HepG2 (cell line): Measurements from ENCODE around the gene FAM210A. TPM values are rescaled to one million over a fixed set of nuclear protein-coding genes. Genes with fewer than 3 reads are reported as not detected.

Experiments used
- CEBPB ChIP-seq: IDR thresholded peaks from 2 replicates; pipeline ENCODE4 v1.6.1; 2011; ENCODE audit warnings: low read depth, low read length, improper control_type of control experiment, borderline replicate concordance
- CTCF ChIP-seq: sonication (generic); formaldehyde crosslinking; IDR thresholded peaks from 2 replicates; pipeline ENCODE4 v1.5.0; 2020; ENCODE audit warnings: mild to moderate bottlenecking, missing genetic modification reagents, moderate library complexity
- GLMP ChIP-seq: sonication (generic); formaldehyde crosslinking; IDR thresholded peaks from 2 replicates; pipeline ENCODE4 v1.9.0; 2021; ENCODE audit warnings: missing genetic modification reagents, mild to moderate bottlenecking, borderline replicate concordance
- HHEX ChIP-seq: IDR thresholded peaks from 2 replicates; pipeline ENCODE4 v1.6.1; 2016; ENCODE audit warnings: control low read depth
- KLF12 ChIP-seq: sonication (generic); formaldehyde crosslinking; IDR thresholded peaks from 2 replicates; pipeline ENCODE4 v1.4.0; 2020; ENCODE audit warnings: missing genetic modification reagents, borderline replicate concordance
- REL ChIP-seq: sonication (generic); formaldehyde crosslinking; conservative IDR thresholded peaks from 2 replicates; pipeline ENCODE4 v1.8.0; 2022; ENCODE audit warnings: mild to moderate bottlenecking, missing genetic modification reagents, moderate library complexity
- REST ChIP-seq, 2 experiments: IDR thresholded peaks; 2 replicates each; pipeline ENCODE4 v1.6.1; 2011 to 2012; ENCODE audit warnings: low read length in 2 of 2, borderline replicate concordance in 1 of 2, low read depth in 1 of 2, mild to moderate bottlenecking in 1 of 2, moderate library complexity in 1 of 2
- ZNF292 ChIP-seq: sonication (generic); formaldehyde crosslinking; IDR thresholded peaks from 2 replicates; pipeline ENCODE4 v1.8.1; 2022; ENCODE audit warnings: mild to moderate bottlenecking, low read depth, missing genetic modification reagents, borderline replicate concordance
- ZNF589 ChIP-seq: sonication (generic); formaldehyde crosslinking; conservative IDR thresholded peaks from 2 replicates; pipeline ENCODE4 v1.8.0; 2022; ENCODE audit warnings: mild to moderate bottlenecking, moderate library complexity, missing genetic modification reagents
- ZNF597 ChIP-seq: sonication (generic); formaldehyde crosslinking; IDR thresholded peaks from 2 replicates; pipeline ENCODE4 v1.5.0; 2020; ENCODE audit warnings: missing genetic modification reagents
- polyA plus RNA-seq, 8 experiments: library from polyadenylated mRNA; depleted of rRNA in 3 of 8; stranded (reverse) in 7 of 8; unstranded in 1 of 8; fragments of >200 nt; fragmentation: Illumina TruSeq in 4 of 8; extraction: Trizol in 4 of 8; gene quantifications; 2 replicates each; pipeline versions ENCODE4 v1.2.1 to v1.2.3, GENCODE V29; 2011 to 2016; ENCODE audit warnings: low read depth in 4 of 8, missing spikeins in 1 of 8, mixed read lengths in 1 of 8; ENCODE audit not compliant: insufficient read depth in 1 of 8
- total RNA-seq, 5 experiments: library from RNA; depleted of rRNA; stranded (reverse); fragments of >200 nt; fragmentation: Illumina TruSeq; extraction: Trizol; gene quantifications; 2 replicates each; pipeline ENCODE4 v1.2.3, GENCODE V29; 2016; ENCODE audit warnings: low read depth in 1 of 5
- TF ChIP-seq, protein P1 (sequence below): sonication (generic); formaldehyde crosslinking; IDR thresholded peaks from 2 replicates; pipeline ENCODE4 v1.5.1; 2020; ENCODE audit warnings: mild to moderate bottlenecking, missing genetic modification reagents, moderate library complexity
- TF ChIP-seq, protein P2 (sequence below): sonication (generic); formaldehyde crosslinking; IDR thresholded peaks from 2 replicates; pipeline ENCODE4 v1.8.0; 2022; ENCODE audit warnings: missing genetic modification reagents, mild to moderate bottlenecking, moderate library complexity, borderline replicate concordance
- TF ChIP-seq, protein P3 (sequence below): sonication (generic); formaldehyde crosslinking; IDR thresholded peaks from 2 replicates; pipeline ENCODE4 v1.5.1; 2020; ENCODE audit warnings: missing genetic modification reagents, mild to moderate bottlenecking, borderline replicate concordance

The FAM210A gene
- total and polyA plus RNA-seq, 2 of the 13 experiments (the other 11 are each of a cell fraction or from before 2014, with no cell fraction given), result 33.2 to 37.5 TPM

DNA sequence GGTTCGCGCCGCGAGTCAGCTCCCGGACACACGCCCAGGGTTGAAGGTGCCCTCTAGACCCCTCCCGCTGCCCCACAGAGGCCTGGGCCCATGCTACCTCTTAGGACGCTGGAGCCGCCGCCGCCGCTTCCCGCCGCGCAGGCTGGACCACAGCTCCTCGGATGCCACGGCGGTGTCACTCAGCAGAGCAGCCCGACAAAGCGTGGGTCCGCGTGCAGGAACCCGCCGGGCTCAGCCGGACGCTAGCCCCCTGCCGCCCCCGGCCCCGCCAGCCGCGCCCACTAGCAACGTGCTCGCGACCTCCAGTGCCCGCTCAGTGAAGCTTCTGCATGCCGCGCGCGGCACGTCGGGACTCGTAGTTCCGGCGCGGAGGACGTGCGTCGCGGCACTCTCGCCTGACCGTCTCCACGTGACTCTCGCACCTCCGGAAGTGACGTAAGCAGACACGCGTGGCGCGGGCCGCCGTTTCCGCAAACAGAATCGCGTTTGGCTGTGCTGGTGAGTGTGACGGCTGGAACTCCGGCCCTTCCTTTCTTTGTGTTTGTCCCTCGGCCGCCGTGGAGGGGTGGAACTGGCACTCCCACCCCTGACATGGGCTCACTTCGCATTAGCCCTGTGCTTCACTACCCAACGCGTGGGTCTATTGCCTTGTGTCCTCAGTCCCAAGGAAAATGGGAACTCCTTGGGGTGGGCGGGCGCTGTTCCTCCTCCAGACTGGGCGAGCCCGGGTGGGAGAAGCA lies at the start of gene FAM210A, which contains the start of gene RNMT (continued):
- TF ChIP-seq, protein P1, sequence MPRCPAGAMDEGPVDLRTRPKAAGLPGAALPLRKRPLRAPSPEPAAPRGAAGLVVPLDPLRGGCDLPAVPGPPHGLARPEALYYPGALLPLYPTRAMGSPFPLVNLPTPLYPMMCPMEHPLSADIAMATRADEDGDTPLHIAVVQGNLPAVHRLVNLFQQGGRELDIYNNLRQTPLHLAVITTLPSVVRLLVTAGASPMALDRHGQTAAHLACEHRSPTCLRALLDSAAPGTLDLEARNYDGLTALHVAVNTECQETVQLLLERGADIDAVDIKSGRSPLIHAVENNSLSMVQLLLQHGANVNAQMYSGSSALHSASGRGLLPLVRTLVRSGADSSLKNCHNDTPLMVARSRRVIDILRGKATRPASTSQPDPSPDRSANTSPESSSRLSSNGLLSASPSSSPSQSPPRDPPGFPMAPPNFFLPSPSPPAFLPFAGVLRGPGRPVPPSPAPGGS (CRISPR knock-in tag), result peak; percentile 75; the same call in 1 of the 2 replicates
- peak; percentile 71 for TF ChIP-seq ZNF292 (CRISPR knock-in tag)
- TF ChIP-seq ZNF589 (CRISPR knock-in tag), result peak; percentile 57
- 0 out of 2 replicates have a peak, but pooled peaks have one; percentile 18 for TF ChIP-seq ZNF597 (CRISPR knock-in tag)
- no peak for TF ChIP-seq CEBPB
- TF ChIP-seq REST (IDR thresholded peaks at IDR 0.05; ENCODE audit: borderline replicate concordance in 1 of 2, low read depth in 1 of 2, low read length in 2 of 2), result no peak
- TF ChIP-seq, protein P2, sequence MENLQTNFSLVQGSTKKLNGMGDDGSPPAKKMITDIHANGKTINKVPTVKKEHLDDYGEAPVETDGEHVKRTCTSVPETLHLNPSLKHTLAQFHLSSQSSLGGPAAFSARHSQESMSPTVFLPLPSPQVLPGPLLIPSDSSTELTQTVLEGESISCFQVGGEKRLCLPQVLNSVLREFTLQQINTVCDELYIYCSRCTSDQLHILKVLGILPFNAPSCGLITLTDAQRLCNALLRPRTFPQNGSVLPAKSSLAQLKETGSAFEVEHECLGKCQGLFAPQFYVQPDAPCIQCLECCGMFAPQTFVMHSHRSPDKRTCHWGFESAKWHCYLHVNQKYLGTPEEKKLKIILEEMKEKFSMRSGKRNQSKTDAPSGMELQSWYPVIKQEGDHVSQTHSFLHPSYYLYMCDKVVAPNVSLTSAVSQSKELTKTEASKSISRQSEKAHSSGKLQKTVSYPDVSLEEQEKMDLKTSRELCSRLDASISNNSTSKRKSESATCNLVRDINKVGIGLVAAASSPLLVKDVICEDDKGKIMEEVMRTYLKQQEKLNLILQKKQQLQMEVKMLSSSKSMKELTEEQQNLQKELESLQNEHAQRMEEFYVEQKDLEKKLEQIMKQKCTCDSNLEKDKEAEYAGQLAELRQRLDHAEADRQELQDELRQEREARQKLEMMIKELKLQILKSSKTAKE, result peak; percentile 44; the same call in 1 of the 2 replicates
- TF ChIP-seq KLF12 (CRISPR knock-in tag), result peak; percentile 84
- TF ChIP-seq HHEX (CRISPR knock-in tag), result no peak
- 0 out of 2 replicates have a peak, but pooled peaks have one; percentile 16 for TF ChIP-seq REL (CRISPR knock-in tag)
- no peak for TF ChIP-seq GLMP (CRISPR knock-in tag)
- TF ChIP-seq, protein P3, sequence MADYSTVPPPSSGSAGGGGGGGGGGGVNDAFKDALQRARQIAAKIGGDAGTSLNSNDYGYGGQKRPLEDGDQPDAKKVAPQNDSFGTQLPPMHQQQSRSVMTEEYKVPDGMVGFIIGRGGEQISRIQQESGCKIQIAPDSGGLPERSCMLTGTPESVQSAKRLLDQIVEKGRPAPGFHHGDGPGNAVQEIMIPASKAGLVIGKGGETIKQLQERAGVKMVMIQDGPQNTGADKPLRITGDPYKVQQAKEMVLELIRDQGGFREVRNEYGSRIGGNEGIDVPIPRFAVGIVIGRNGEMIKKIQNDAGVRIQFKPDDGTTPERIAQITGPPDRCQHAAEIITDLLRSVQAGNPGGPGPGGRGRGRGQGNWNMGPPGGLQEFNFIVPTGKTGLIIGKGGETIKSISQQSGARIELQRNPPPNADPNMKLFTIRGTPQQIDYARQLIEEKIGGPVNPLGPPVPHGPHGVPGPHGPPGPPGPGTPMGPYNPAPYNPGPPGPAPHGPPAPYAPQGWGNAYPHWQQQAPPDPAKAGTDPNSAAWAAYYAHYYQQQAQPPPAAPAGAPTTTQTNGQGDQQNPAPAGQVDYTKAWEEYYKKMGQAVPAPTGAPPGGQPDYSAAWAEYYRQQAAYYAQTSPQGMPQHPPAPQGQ (CRISPR knock-in tag), result no peak
- TF ChIP-seq CTCF, result peak; percentile 67
